ENCODE measurements around the gene GYPC.
A peak's percentile ranks its signal among the peaks of the same experiment; 100 is the strongest.

Gene GYPC

GRCh38 chr2:126719191-126719832 is 63.4 kb downstream of the GYPC start:
- no peak for DNase-seq (ENCODE audit: low read depth, low spot score)

GRCh38 chr2:126719833-126720351 is 63.9 kb downstream of the GYPC start:
- H3K4me3 ChIP-seq (ENCODE audit: low read length): no peak overlapping the region
- DNase-seq (ENCODE audit: low read depth, low spot score): no peak

More at GRCh38 chr2:126719191-126719832, 63.4 kb downstream of the GYPC start:
- H3K4me3 ChIP-seq (ENCODE audit: low read length): no peak overlapping the region

- no peak overlapping the region for H3K4me3 ChIP-seq (ENCODE audit: low read length)
- no peak for DNase-seq (ENCODE audit: low read depth, low spot score)
Measured at GRCh38 chr2:126720638-126721037, 64.7 kb downstream of the GYPC start.

- DNase-seq (ENCODE audit: low read depth, low spot score): no peak
- H3K4me3 ChIP-seq (ENCODE audit: low read length): no peak overlapping the region
Measured at GRCh38 chr2:126722081-126722480, 66.1 kb downstream of the GYPC start.

GRCh38 chr2:126722546-126722945 is 66.6 kb downstream of the GYPC start:
- DNase-seq (ENCODE audit: low read depth, low spot score): no peak
- no peak overlapping the region for H3K4me3 ChIP-seq (ENCODE audit: low read length)

- DNase-seq (ENCODE audit: low read depth, low spot score): no peak
- no peak overlapping the region for H3K4me3 ChIP-seq (ENCODE audit: low read length)
Measured at GRCh38 chr2:126723281-126723815, 67.4 kb downstream of the GYPC start.

- no peak for DNase-seq (ENCODE audit: low read depth, low spot score)
Measured at GRCh38 chr2:126725580-126725979, 69.6 kb downstream of the GYPC start.

GRCh38 chr2:126729896-126730295 is 73.9 kb downstream of the GYPC start:
- no peak overlapping the region for H3K4me3 ChIP-seq (ENCODE audit: low read length)
- DNase-seq (ENCODE audit: low read depth, low spot score): no peak

More at GRCh38 chr2:126725580-126725979, 69.6 kb downstream of the GYPC start:
- H3K4me3 ChIP-seq (ENCODE audit: low read length): no peak overlapping the region

GRCh38 chr2:126730655-126731054 is 74.7 kb downstream of the GYPC start:
- DNase-seq (ENCODE audit: low read depth, low spot score): no peak
- no peak overlapping the region for H3K4me3 ChIP-seq (ENCODE audit: low read length)

- DNase-seq (ENCODE audit: low read depth, low spot score): no peak
- no peak overlapping the region for H3K4me3 ChIP-seq (ENCODE audit: low read length)
Measured at GRCh38 chr2:126731353-126731752, 75.4 kb downstream of the GYPC start.

- no peak for DNase-seq (ENCODE audit: low read depth, low spot score)
- H3K4me3 ChIP-seq (ENCODE audit: low read length): no peak overlapping the region
Measured at GRCh38 chr2:126732682-126733245, 76.8 kb downstream of the GYPC start.

GRCh38 chr2:126733795-126734194 is 77.8 kb downstream of the GYPC start:
- DNase-seq (ENCODE audit: low read depth, low spot score): no peak
- H3K4me3 ChIP-seq (ENCODE audit: low read length): no peak overlapping the region

- peak; percentile 81 for DNase-seq (ENCODE audit: low read depth, low spot score)
- no peak overlapping the region for H3K4me3 ChIP-seq (ENCODE audit: low read length)
Measured at GRCh38 chr2:126736133-126736874, 80.3 kb downstream of the GYPC start.

- no peak for DNase-seq (ENCODE audit: low read depth, low spot score)
- H3K4me3 ChIP-seq (ENCODE audit: low read length): no peak overlapping the region
Measured at GRCh38 chr2:126739141-126739540, 83.2 kb downstream of the GYPC start.

- no peak for DNase-seq (ENCODE audit: low read depth, low spot score)
- H3K4me3 ChIP-seq (ENCODE audit: low read length): no peak overlapping the region
Measured at GRCh38 chr2:126744640-126745039, 88.7 kb downstream of the GYPC start.
